DND-41 (cell line): ENCODE measurements around the gene CYBB.

Experiments
- CTCF ChIP-seq: IDR thresholded peaks from 2 replicates; pipeline ENCODE4 v1.5.1; 2012; ENCODE audit warnings: borderline replicate concordance, low read length, moderate library complexity, mild to moderate bottlenecking; ENCODE audit not compliant: poor library complexity, severe bottlenecking; ENCODE audit errors: extremely low read depth
- EZH2 ChIP-seq: IDR thresholded peaks from 3 replicates; pipeline ENCODE4 v1.6.1; 2012; ENCODE audit warnings: borderline replicate concordance, low read depth, mild to moderate bottlenecking, moderate library complexity, low read length, inconsistent platforms; ENCODE audit not compliant: severe bottlenecking

GRCh38 chrX:37782359-37782758 is 2.5 kb downstream of the CYBB start:
- TF ChIP-seq CTCF (no peak), EZH2 (no peak)
